Prostate gland (tissue), 2 donors: ENCODE results near the gene UMODL1. TPM values are rescaled to one million over a fixed set of nuclear protein-coding genes. Genes with fewer than 3 reads are reported as not detected.

Experiments
- DNase-seq: peaks from one replicate; pipeline ENCODE4 v3.0.0-alpha.2; 2019; ENCODE audit warnings: low spot score
- H3K27ac ChIP-seq, 2 donors: fragments of 200-600 bp; sonication (generic); 2 replicates each; pipeline ENCODE4 v1.5.1; 2017 to 2019
- H3K27me3 ChIP-seq: fragments of 200-600 bp; sonication (generic); replicated peaks from 2 replicates; pipeline ENCODE4 v1.5.1; 2019; ENCODE audit not compliant: insufficient read depth
- H3K36me3 ChIP-seq, 2 donors: fragments of 200-600 bp; sonication (generic); 1 replicate in 1 of 2; 2 replicates in 1 of 2; pipeline versions ENCODE4 v1.5.1 to v1.8.1; 2017 to 2019
- H3K4me1 ChIP-seq: fragments of 200-600 bp; sonication (generic); replicated peaks from 2 replicates; pipeline ENCODE4 v1.5.1; 2019
- H3K4me3 ChIP-seq, 2 donors: fragments of 200-600 bp; sonication (generic); 2 replicates each; pipeline ENCODE4 v1.5.1; 2017 to 2019
- H3K9me3 ChIP-seq: fragments of 200-600 bp; sonication (generic); 2 replicates; pipeline ENCODE4 v1.5.1; 2017
- CTCF ChIP-seq, 4 experiments: fragments of 200-600 bp in 2 of 4; fragments of 450-650 bp in 2 of 4; sonication (generic) in 2 of 4; IDR thresholded peaks; 1 replicate in 3 of 4; 2 replicates in 1 of 4; pipeline ENCODE4 v1.5.1; 2016 to 2019; ENCODE audit warnings: antibody characterized with exemption in 4 of 4, mild to moderate bottlenecking in 2 of 4, moderate library complexity in 2 of 4
- POLR2A ChIP-seq: fragments of 450-650 bp; IDR thresholded peaks from one replicate; pipeline ENCODE4 v1.6.1; 2016; ENCODE audit warnings: antibody characterized with exemption, mild to moderate bottlenecking
- POLR2AphosphoS5 ChIP-seq: sonication (generic); formaldehyde crosslinking; IDR thresholded peaks from one replicate; pipeline ENCODE4 v1.6.1; 2017; ENCODE audit warnings: antibody characterized with exemption
- WGBS: methylation state at CpG from one replicate; pipeline ENCODE4 v1.1.5; 2018; 5-methylcytosine and 5-hydroxymethylcytosine counted together
- intact Hi-C: fragments of 100-400 bp; cut with DNase I; formaldehyde crosslinking; loops from one replicate; pipeline ENCODE4 v1.14.2; 2022
- total RNA-seq, 2 donors: library from RNA; depleted of rRNA; stranded (reverse); fragments of >200 nt; gene quantifications; one replicate each; pipeline ENCODE4 v1.1.0, GENCODE V29; 2016

Gene UMODL1
- total RNA-seq, 2 donors from 2014 or later, result 0.14 to 0.57 TPM

GRCh38 chr21:42056996-42057689 is 14.0 kb upstream of the UMODL1 start:
- no peak for TF ChIP-seq POLR2A
- TF ChIP-seq POLR2AphosphoS5, result peak; percentile 85
- Histone ChIP-seq H3K9me3 (no peaks in the 10 kb centered on the region), H3K27me3 (no peaks in the 10 kb centered on the region), H3K4me3 (peak overlapping the region in 1 of 2 donors; percentile 4), H3K4me1 (peaks cover 16% of the 10 kb centered on the region), H3K36me3 (no peaks in the 10 kb centered on the region), H3K27ac (peak overlapping the region; percentile 71 to 84)
- peak; percentile 93 for DNase-seq
- WGBS, result 29% methylated on average over 17 of the region's 17 CpGs
- intact Hi-C loops, result no loop called here

- DNase-seq, result no peak
- WGBS, result 67% methylated on average over 11 of the region's 11 CpGs
- intact Hi-C loops, result no loop called here
- Histone ChIP-seq H3K27me3 (no peaks in the 10 kb centered on the region), H3K9me3 (no peaks in the 10 kb centered on the region), H3K4me1 (peaks cover 16% of the 10 kb centered on the region), H3K27ac (peak overlapping the region; percentile 71 to 84), H3K36me3 (no peaks in the 10 kb centered on the region), H3K4me3 (no peak overlapping the region)
- no peak for TF ChIP-seq POLR2AphosphoS5
- TF ChIP-seq POLR2A, result no peak
- no peak for TF ChIP-seq CTCF (IDR thresholded peaks at IDR 0.05)
Measured at GRCh38 chr21:42057851-42058437, 13.2 kb upstream of the UMODL1 start.

GRCh38 chr21:42058631-42059111 is 12.4 kb upstream of the UMODL1 start:
- H3K27ac ChIP-seq, result peak overlapping the region; percentile 71 to 84
- intact Hi-C loops, result no loop called here
- TF ChIP-seq POLR2A, result no peak
- no peak for TF ChIP-seq POLR2AphosphoS5
- no peak for TF ChIP-seq CTCF (IDR thresholded peaks at IDR 0.05)
- H3K36me3 ChIP-seq, result no peaks in the 10 kb centered on the region
- H3K9me3 ChIP-seq, result no peaks in the 10 kb centered on the region
- DNase-seq, result no peak
- no peaks in the 10 kb centered on the region for H3K27me3 ChIP-seq
- no peak overlapping the region for H3K4me3 ChIP-seq
- peaks cover 16% of the 10 kb centered on the region for H3K4me1 ChIP-seq
- 85% methylated on average over 11 of the region's 11 CpGs for WGBS

GRCh38 chr21:42059141-42059540 is 12.0 kb upstream of the UMODL1 start:
- no peaks in the 10 kb centered on the region for H3K9me3 ChIP-seq
- no peak overlapping the region for H3K4me3 ChIP-seq
- H3K36me3 ChIP-seq, result no peaks in the 10 kb centered on the region
- intact Hi-C loops, result no loop called here
- 91% methylated on average over 9 of the region's 9 CpGs for WGBS
- H3K27me3 ChIP-seq, result no peaks in the 10 kb centered on the region
- no peak for TF ChIP-seq POLR2AphosphoS5
- no peak for TF ChIP-seq POLR2A
- no peak for TF ChIP-seq CTCF (IDR thresholded peaks at IDR 0.05)
- H3K4me1 ChIP-seq, result peaks cover 16% of the 10 kb centered on the region
- H3K27ac ChIP-seq, result peak overlapping the region; percentile 71 to 84
- no peak for DNase-seq

- WGBS, result 82% methylated on average over 10 of the region's 10 CpGs
Measured at GRCh38 chr21:42059721-42060120, 11.4 kb upstream of the UMODL1 start.

More at GRCh38 chr21:42059721-42060120, 11.4 kb upstream of the UMODL1 start:
- Histone ChIP-seq H3K4me1 (peaks cover 16% of the 10 kb centered on the region), H3K9me3 (no peaks in the 10 kb centered on the region), H3K36me3 (no peaks in the 10 kb centered on the region), H3K27ac (no peak overlapping the region), H3K4me3 (no peak overlapping the region), H3K27me3 (no peaks in the 10 kb centered on the region)
- no peak for TF ChIP-seq POLR2A
- no peak for TF ChIP-seq CTCF (IDR thresholded peaks at IDR 0.05)
- TF ChIP-seq POLR2AphosphoS5, result no peak
- DNase-seq, result no peak
- intact Hi-C loops, result no loop called here
